Esophagus squamous epithelium (tissue), 4 donors: ENCODE measurements around the gene MAP4K3.

Experiments
- CTCF ChIP-seq, 6 experiments: fragments of 450-650 bp in 4 of 6; fragments of 200-600 bp in 2 of 6; sonication (generic) in 2 of 6; IDR thresholded peaks; one replicate each; pipeline ENCODE4 v1.5.1; 2016 to 2019; ENCODE audit warnings: antibody characterized with exemption in 6 of 6, mild to moderate bottlenecking in 4 of 6, moderate library complexity in 4 of 6
- POLR2A ChIP-seq, 4 donors: fragments of 450-650 bp; IDR thresholded peaks; one replicate each; pipeline ENCODE4 v1.6.1; 2017; ENCODE audit warnings: antibody characterized with exemption in 4 of 4, mild to moderate bottlenecking in 4 of 4, moderate library complexity in 3 of 4

GRCh38 chr2:39283561-39283960 is 153.5 kb downstream of the MAP4K3 start:
- TF ChIP-seq CTCF (IDR thresholded peaks at IDR 0.05) (no peak), POLR2A (IDR thresholded peaks at IDR 0.05) (no peak)
